ENCODE data around the gene RPS14. TPM values are rescaled to one million over a fixed set of nuclear protein-coding genes. Genes with fewer than 3 reads are reported as not detected.

The RPS14 gene
- total and polyA plus RNA-seq, 8 donors: 1,164 to 2,138 (median 1,539) TPM

GRCh38 chr5:150446088-150446487, 3.5 kb downstream of the RPS14 start:
- peaks cover 7 to 17% (median 8%) of the 10 kb centered on the region in 3 donors for H3K4me1 ChIP-seq
- no peaks in the 10 kb centered on the region for H3K27me3 ChIP-seq
- DNase-seq: no peak
- ATAC-seq: no peak
- no peak for TF ChIP-seq CTCF (IDR thresholded peaks at IDR 0.05)
- no peak overlapping the region for H3K27ac ChIP-seq
- no peaks in the 10 kb centered on the region for H3K9me3 ChIP-seq
- intact Hi-C loops (cut with DNase I): no loop called here
- no peak overlapping the region for H3K4me3 ChIP-seq
- 62 to 66% methylated on average over 2 of the region's 2 CpGs for WGBS, 2 donors
- no peak for FAIRE-seq
- peaks cover 14 to 46% (median 37%) of the 10 kb centered on the region in 3 donors for H3K36me3 ChIP-seq

GRCh38 chr5:150444770-150445169, 4.8 kb downstream of the RPS14 start:
- H3K36me3 ChIP-seq: peaks cover 14 to 46% (median 37%) of the 10 kb centered on the region in 3 donors
- ATAC-seq: no peak
- H3K27me3 ChIP-seq: no peaks in the 10 kb centered on the region
- H3K4me1 ChIP-seq: peaks cover 7 to 17% (median 8%) of the 10 kb centered on the region in 3 donors
- intact Hi-C loops (cut with DNase I): no loop called here
- no peaks in the 10 kb centered on the region for H3K9me3 ChIP-seq
- DNase-seq: no peak
- no peak for TF ChIP-seq CTCF (IDR thresholded peaks at IDR 0.05)
- no peak overlapping the region for H3K4me3 ChIP-seq
- FAIRE-seq: no peak
- 85 to 86% methylated on average over 9 of the region's 9 CpGs for WGBS, 2 donors
- H3K27ac ChIP-seq: no peak overlapping the region

DNA sequence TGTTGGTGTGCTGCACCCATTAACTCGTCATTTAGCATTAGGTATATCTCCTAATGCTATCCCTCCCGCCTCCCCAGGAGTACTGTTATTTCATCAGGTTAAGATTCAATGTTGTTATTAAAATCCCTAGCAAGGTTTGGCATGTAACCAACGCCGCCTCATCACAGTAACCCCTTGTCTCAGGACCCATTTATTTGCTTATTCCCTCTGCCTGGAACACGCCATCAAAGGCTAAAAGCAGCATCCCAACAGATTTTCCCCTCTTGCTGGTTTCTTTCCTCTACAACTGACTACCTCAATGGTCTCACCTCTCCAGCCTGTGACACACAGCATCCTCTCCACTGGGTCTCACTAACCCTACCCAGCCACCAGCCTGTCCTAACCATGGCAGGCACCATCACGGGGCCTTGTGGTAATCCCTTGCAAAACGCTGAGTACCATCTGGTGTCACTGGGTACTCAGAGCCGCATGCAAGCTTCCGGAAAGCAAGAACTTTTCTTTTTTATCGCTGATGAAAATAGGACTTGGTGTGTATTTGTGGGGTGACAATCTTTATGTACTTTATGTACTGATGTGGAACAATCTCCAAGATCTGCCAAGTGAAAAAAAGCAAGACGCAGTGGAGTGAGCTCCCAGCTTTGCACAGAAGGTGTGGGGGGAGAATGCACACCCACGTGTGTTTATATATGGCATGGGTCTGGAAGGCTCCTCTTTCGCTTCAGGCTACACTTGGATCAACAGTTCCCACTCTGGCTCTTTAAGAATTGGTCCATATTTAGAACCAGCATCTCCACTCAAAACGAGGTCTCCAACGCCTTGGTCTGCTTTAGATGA, 6.1 kb downstream of the RPS14 start:
- TF ChIP-seq CTCF (IDR thresholded peaks at IDR 0.05): no peak
- DNase-seq (no peak), FAIRE-seq (no peak), ATAC-seq (peak in 1 of 4 donors; percentile 6)
- Histone ChIP-seq H3K27ac (no peak overlapping the region), H3K36me3 (peaks cover 14 to 46% (median 37%) of the 10 kb centered on the region in 3 donors), H3K27me3 (no peaks in the 10 kb centered on the region), H3K4me1 (peaks cover 7 to 17% (median 7%) of the 10 kb centered on the region in 3 donors), H3K9me3 (no peaks in the 10 kb centered on the region), H3K4me3 (no peak overlapping the region)
- 78 to 83% methylated on average over 15 of the region's 15 CpGs for WGBS, 2 donors
- intact Hi-C loops (cut with DNase I): no loop called here

DNA sequence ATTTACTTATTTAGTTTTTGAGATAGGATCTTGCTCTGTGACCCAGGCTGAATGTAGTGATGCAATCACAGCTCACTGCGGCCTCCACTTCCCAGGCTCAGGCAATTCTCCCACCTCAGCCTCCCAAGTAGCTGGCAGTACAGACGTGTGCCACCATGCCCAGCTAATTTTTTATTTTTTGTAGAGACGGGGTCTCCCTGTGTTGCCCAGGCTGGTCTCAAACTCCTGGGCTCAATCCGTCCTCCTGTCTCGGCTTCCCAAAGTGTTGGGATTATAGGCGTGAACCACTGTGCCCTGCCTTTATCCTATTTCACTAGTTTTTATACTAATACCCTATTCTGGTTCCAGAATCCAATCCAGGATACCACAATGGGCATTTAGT, 6.8 kb downstream of the RPS14 start:
- Histone ChIP-seq H3K4me1 (peaks cover 0 to 11% (median under 1%) of the 10 kb centered on the region in 3 donors), H3K27me3 (no peaks in the 10 kb centered on the region), H3K36me3 (peaks cover 14 to 46% (median 37%) of the 10 kb centered on the region in 3 donors), H3K27ac (no peak overlapping the region), H3K9me3 (no peaks in the 10 kb centered on the region), H3K4me3 (no peak overlapping the region)
- 80 to 88% methylated on average over 6 of the region's 6 CpGs for WGBS, 2 donors
- DNase-seq (no peak), FAIRE-seq (no peak), ATAC-seq (no peak)
- intact Hi-C loops (cut with DNase I): no loop called here
- TF ChIP-seq CTCF (IDR thresholded peaks at IDR 0.05): no peak

All from pancreas (tissue), 10 donors.